ELF-1 (cell line): Measurements from ENCODE around the gene ALS2.
"Not testable (repeated sequence)": the region's sequence is repeated elsewhere in the genome, so short reads cannot be mapped to it uniquely, and the experiment has no call there.

Experiments used
- DNase-seq: peaks from one replicate; pipeline ENCODE4 v3.0.0-alpha.2; 2016; ENCODE audit warnings: low read depth, low spot score

The ALS2 gene

GRCh38 chr2:201794294-201794693, 13.6 kb upstream of the ALS2 start:
- DNase-seq, result no peak

- DNase-seq, result no peak
Measured at GRCh38 chr2:201793631-201794030, 12.9 kb upstream of the ALS2 start.

GRCh38 chr2:201790989-201791388, 10.3 kb upstream of the ALS2 start:
- no peak for DNase-seq

GRCh38 chr2:201790291-201790690, 9.6 kb upstream of the ALS2 start:
- DNase-seq, result no peak

- DNase-seq, result no peak
Measured at GRCh38 chr2:201789395-201789794, 8.7 kb upstream of the ALS2 start.

GRCh38 chr2:201788371-201788770, 7.6 kb upstream of the ALS2 start:
- no peak for DNase-seq

GRCh38 chr2:201786471-201786870, 5.7 kb upstream of the ALS2 start:
- DNase-seq, result no peak

- no peak for DNase-seq
Measured at GRCh38 chr2:201785135-201785534, 4.4 kb upstream of the ALS2 start.

GRCh38 chr2:201784563-201784962, 3.8 kb upstream of the ALS2 start:
- DNase-seq, result no peak

GRCh38 chr2:201781557-201782051, 871 bp upstream of the ALS2 start:
- no peak for DNase-seq

- DNase-seq, result no peak
Measured at GRCh38 chr2:201779901-201780673, 646 bp downstream of the ALS2 start.

- DNase-seq, result no peak
Measured at GRCh38 chr2:201777869-201778268, 2.9 kb downstream of the ALS2 start.

- peak; percentile 19 for DNase-seq
Measured at GRCh38 chr2:201777043-201777442, 3.7 kb downstream of the ALS2 start.

GRCh38 chr2:201775326-201775725, 5.4 kb downstream of the ALS2 start:
- DNase-seq, result no peak

- DNase-seq, result no peak
Measured at GRCh38 chr2:201774546-201774945, 6.2 kb downstream of the ALS2 start.

GRCh38 chr2:201773990-201774389, 6.7 kb downstream of the ALS2 start:
- no peak for DNase-seq

- no peak for DNase-seq
Measured at GRCh38 chr2:201769666-201770373, 10.9 kb downstream of the ALS2 start.

- DNase-seq, result no peak
Measured at GRCh38 chr2:201768918-201769317, 11.8 kb downstream of the ALS2 start.

- DNase-seq, result no peak
Measured at GRCh38 chr2:201765799-201766198, 14.9 kb downstream of the ALS2 start.

- not testable (repeated sequence) for DNase-seq
Measured at GRCh38 chr2:201764469-201764868, 16.3 kb downstream of the ALS2 start.

GRCh38 chr2:201761101-201761500, 19.6 kb downstream of the ALS2 start:
- DNase-seq, result no peak

GRCh38 chr2:201759567-201759966, 21.2 kb downstream of the ALS2 start:
- no peak for DNase-seq

GRCh38 chr2:201758873-201759272, 21.9 kb downstream of the ALS2 start:
- no peak for DNase-seq
